IPS-20b (cell line): ENCODE data around the gene PARD3B.

ENCODE experiments used
- H3K27ac ChIP-seq: one replicate; pipeline ENCODE4 v1.5.1; 2013; ENCODE audit warnings: low read length
- H3K27me3 ChIP-seq: 2 replicates; pipeline ENCODE4 v1.6.1; 2013; ENCODE audit warnings: mild to moderate bottlenecking, low read length, inconsistent platforms; ENCODE audit not compliant: insufficient read depth
- H3K36me3 ChIP-seq: 2 replicates; pipeline ENCODE4 v1.6.1; 2013; ENCODE audit warnings: low read depth, mild to moderate bottlenecking, inconsistent platforms, low read length, moderate library complexity; ENCODE audit not compliant: insufficient read depth
- H3K4me1 ChIP-seq: 2 replicates; pipeline ENCODE4 v1.6.1; 2013; ENCODE audit warnings: mild to moderate bottlenecking, control low read depth, inconsistent platforms, low read length, moderate library complexity; ENCODE audit not compliant: insufficient read depth
- H3K4me3 ChIP-seq: 2 replicates; pipeline ENCODE4 v1.5.1; 2013; ENCODE audit warnings: mild to moderate bottlenecking, low read length, inconsistent platforms
- H3K9ac ChIP-seq: 2 replicates; pipeline ENCODE4 v1.6.1; 2013; ENCODE audit warnings: low read depth, mild to moderate bottlenecking, inconsistent platforms, low read length, moderate library complexity
- H3K9me3 ChIP-seq: 2 replicates; pipeline ENCODE4 v1.6.1; 2013; ENCODE audit warnings: mild to moderate bottlenecking, low read depth, low read length, inconsistent platforms; ENCODE audit not compliant: insufficient read depth

Gene PARD3B

GRCh38 chr2:205232086-205232485 lies 686.8 kb downstream of the PARD3B start:
- Histone ChIP-seq H3K4me1 (no peaks in the 10 kb centered on the region), H3K27ac (no peak overlapping the region), H3K36me3 (no peaks in the 10 kb centered on the region), H3K9me3 (no peaks in the 10 kb centered on the region), H3K9ac (no peak overlapping the region), H3K4me3 (no peak overlapping the region), H3K27me3 (no peaks in the 10 kb centered on the region)

DNA sequence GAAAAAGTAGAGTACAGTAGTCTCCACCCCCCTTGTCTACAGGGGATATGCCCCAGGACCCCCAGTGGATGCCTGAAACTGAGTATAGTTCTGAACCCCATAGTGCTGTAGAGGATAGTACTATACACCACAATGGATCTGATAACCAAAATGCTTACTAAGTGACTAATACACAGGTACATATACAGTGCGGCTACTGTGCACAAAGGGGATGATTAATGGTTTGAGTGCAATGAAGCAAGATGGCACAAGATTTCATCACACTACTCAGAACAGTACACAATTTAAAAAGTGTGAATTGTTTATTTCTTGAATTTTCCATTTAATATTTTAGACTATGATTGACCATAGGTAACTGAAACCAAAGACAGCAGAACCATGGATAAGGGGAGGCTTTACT lies 690.2 kb downstream of the PARD3B start:
- H3K9ac ChIP-seq = no peak overlapping the region
- H3K27me3 ChIP-seq = no peaks in the 10 kb centered on the region
- no peaks in the 10 kb centered on the region for H3K36me3 ChIP-seq
- no peak overlapping the region for H3K4me3 ChIP-seq
- H3K9me3 ChIP-seq = no peaks in the 10 kb centered on the region
- H3K4me1 ChIP-seq = peaks cover 13% of the 10 kb centered on the region; the same call in 1 of the 2 replicates
- H3K27ac ChIP-seq = no peak overlapping the region

DNA sequence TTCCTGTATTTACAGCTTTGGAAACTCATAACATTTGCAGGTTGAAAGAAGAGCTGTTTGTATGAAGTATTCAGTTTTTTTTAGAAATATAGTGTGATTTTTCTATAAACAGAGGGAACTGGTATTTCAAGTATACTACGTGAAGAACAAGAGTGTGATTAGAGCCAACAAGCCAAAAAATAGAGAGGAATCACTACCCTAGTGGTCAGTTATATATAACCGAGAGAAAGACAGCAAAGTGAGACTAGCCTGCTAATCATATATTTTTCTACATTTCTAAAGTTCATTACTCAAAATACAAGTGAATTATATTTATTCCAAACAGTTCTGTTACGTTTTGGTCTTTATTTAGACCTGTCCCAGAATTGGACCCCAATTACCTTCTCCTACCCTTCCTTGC lies 692.2 kb downstream of the PARD3B start:
- no peak overlapping the region for H3K4me3 ChIP-seq
- H3K36me3 ChIP-seq = no peaks in the 10 kb centered on the region
- H3K4me1 ChIP-seq = peaks cover 13% of the 10 kb centered on the region; the same call in 1 of the 2 replicates
- H3K27ac ChIP-seq = no peak overlapping the region
- no peaks in the 10 kb centered on the region for H3K27me3 ChIP-seq
- H3K9me3 ChIP-seq = no peaks in the 10 kb centered on the region
- H3K9ac ChIP-seq = no peak overlapping the region

GRCh38 chr2:205245001-205245400 lies 699.7 kb downstream of the PARD3B start:
- no peaks in the 10 kb centered on the region for H3K27me3 ChIP-seq
- no peak overlapping the region for H3K27ac ChIP-seq
- no peaks in the 10 kb centered on the region for H3K9me3 ChIP-seq
- no peaks in the 10 kb centered on the region for H3K36me3 ChIP-seq
- no peak overlapping the region for H3K9ac ChIP-seq
- peaks cover 5% of the 10 kb centered on the region; the same call in 1 of the 2 replicates for H3K4me1 ChIP-seq
- H3K4me3 ChIP-seq = no peak overlapping the region

- no peak overlapping the region for H3K4me3 ChIP-seq
- H3K27ac ChIP-seq = no peak overlapping the region
- H3K4me1 ChIP-seq = no peaks in the 10 kb centered on the region
- H3K27me3 ChIP-seq = no peaks in the 10 kb centered on the region
- no peak overlapping the region for H3K9ac ChIP-seq
- no peaks in the 10 kb centered on the region for H3K36me3 ChIP-seq
- H3K9me3 ChIP-seq = no peaks in the 10 kb centered on the region
These were observed 700.4 kb downstream of the PARD3B start for GRCh38 chr2:205245652-205246051.

DNA sequence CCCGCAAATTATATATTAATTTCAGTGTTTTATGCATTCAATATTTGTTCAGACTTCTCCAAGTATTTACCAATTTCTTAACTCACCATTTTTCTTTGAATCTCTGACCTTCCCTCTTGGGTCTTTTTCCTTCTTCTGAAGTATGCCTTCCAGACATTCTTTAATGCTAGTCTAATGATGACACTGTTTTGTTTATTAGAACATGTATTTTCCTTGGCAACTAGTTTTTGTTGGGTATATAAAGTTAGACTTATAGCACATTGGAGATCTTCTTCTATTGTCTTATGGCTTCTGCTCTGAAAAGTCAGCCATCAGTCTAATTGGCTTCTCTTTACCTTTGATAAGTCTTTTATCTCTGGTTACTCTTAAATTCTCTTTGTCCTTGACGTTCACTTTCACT lies 713.8 kb downstream of the PARD3B start:
- H3K9ac ChIP-seq = no peak overlapping the region
- H3K36me3 ChIP-seq = no peaks in the 10 kb centered on the region
- H3K4me3 ChIP-seq = no peak overlapping the region
- no peaks in the 10 kb centered on the region for H3K4me1 ChIP-seq
- H3K27ac ChIP-seq = no peak overlapping the region
- no peaks in the 10 kb centered on the region for H3K27me3 ChIP-seq
- no peaks in the 10 kb centered on the region for H3K9me3 ChIP-seq

DNA sequence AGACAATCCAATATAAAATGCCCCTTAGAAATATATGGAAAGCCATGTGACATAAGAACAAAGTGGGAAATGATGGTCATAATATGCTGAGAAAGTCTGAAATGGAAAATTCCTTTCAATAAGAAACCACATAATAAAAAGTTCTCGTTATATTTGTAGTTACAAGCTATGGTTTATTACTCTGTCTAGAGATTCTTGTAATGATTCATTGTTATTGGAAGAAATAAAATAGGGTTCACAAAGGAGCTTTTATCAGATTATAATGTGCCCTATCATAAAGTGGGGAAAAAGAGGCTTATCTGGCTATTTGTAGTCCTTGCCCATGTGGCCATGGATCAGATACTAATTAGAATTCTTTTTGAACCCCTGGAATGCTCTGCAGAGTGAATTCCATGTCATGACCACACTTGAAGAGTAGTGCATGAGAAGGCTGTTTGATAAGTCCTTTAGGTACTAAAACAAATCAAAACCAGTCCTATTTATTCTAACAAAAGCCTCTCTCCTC lies 716.3 kb downstream of the PARD3B start:
- no peak overlapping the region for H3K4me3 ChIP-seq
- H3K4me1 ChIP-seq = peaks cover 9% of the 10 kb centered on the region
- no peak overlapping the region for H3K27ac ChIP-seq
- H3K27me3 ChIP-seq = no peaks in the 10 kb centered on the region
- no peaks in the 10 kb centered on the region for H3K9me3 ChIP-seq
- no peak overlapping the region for H3K9ac ChIP-seq
- H3K36me3 ChIP-seq = no peaks in the 10 kb centered on the region

DNA sequence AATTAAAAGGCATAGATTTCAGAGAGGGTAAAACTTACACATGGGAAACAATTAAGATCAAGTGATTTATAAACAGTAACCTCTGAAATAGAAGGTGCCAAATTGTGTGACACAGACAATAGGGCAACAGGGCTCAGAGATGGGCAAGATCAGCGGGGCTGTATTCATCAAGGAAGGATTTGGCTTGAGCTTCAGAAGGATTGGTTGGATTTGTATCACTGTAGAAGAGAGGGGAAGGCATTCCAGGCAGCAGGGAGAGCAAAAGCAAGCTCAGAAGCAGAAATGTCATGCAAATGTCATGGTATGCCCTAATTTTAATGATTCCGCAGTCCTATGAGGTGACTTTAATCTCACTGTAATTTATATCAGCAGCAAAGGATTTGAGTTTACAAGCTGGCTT lies 722.0 kb downstream of the PARD3B start:
- Histone ChIP-seq H3K9me3 (no peaks in the 10 kb centered on the region), H3K4me3 (no peak overlapping the region), H3K27ac (no peak overlapping the region), H3K9ac (peak overlapping the region; percentile 4; the same call in 1 of the 2 replicates), H3K36me3 (no peaks in the 10 kb centered on the region), H3K4me1 (peaks cover 38% of the 10 kb centered on the region), H3K27me3 (no peaks in the 10 kb centered on the region)

GRCh38 chr2:205270689-205271088 lies 725.4 kb downstream of the PARD3B start:
- Histone ChIP-seq H3K4me1 (peaks cover 60% of the 10 kb centered on the region), H3K9me3 (no peaks in the 10 kb centered on the region), H3K9ac (no peak overlapping the region), H3K36me3 (no peaks in the 10 kb centered on the region), H3K27ac (no peak overlapping the region), H3K4me3 (no peak overlapping the region), H3K27me3 (no peaks in the 10 kb centered on the region)

- Histone ChIP-seq H3K4me3 (no peak overlapping the region), H3K9me3 (no peaks in the 10 kb centered on the region), H3K9ac (peak overlapping the region; percentile 14; the same call in 1 of the 2 replicates), H3K4me1 (peaks cover 48% of the 10 kb centered on the region; the same call in 1 of the 2 replicates), H3K27me3 (no peaks in the 10 kb centered on the region), H3K36me3 (no peaks in the 10 kb centered on the region), H3K27ac (peak overlapping the region; percentile 45)
These were observed 727.9 kb downstream of the PARD3B start for GRCh38 chr2:205273148-205273547.

DNA sequence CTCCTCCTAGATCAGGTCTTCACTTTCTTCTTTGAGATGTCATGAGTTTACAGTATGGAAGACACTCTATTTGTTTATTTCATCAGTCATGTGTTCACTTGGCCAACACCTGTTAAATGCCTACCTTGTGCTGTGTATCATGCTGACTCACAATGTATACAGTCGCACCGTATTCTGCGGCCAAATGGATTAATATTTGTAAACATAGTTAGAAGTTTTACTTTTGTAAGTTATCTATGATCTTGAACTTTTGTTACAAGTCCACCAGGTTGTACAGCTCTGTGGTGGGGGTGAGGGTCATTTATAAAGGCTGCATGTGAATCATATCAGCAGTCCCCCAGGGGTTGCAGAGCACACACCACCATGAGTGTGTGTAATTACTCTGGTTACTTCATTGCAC lies 728.4 kb downstream of the PARD3B start:
- peak overlapping the region; percentile 13; the same call in 1 of the 2 replicates for H3K9ac ChIP-seq
- peaks cover 45% of the 10 kb centered on the region; the same call in 1 of the 2 replicates for H3K4me1 ChIP-seq
- peak overlapping the region; percentile 45 for H3K27ac ChIP-seq

GRCh38 chr2:205274801-205275200 lies 729.5 kb downstream of the PARD3B start:
- H3K27me3 ChIP-seq = no peaks in the 10 kb centered on the region
- no peak overlapping the region for H3K4me3 ChIP-seq
- peak overlapping the region; percentile 51; the same call in 1 of the 2 replicates for H3K9ac ChIP-seq
- no peaks in the 10 kb centered on the region for H3K36me3 ChIP-seq
- H3K9me3 ChIP-seq = no peaks in the 10 kb centered on the region
- peaks cover 35% of the 10 kb centered on the region; the same call in 1 of the 2 replicates for H3K4me1 ChIP-seq
- peak overlapping the region; percentile 17 for H3K27ac ChIP-seq

More for the DNA sequence above, 728.4 kb downstream of the PARD3B start:
- H3K27me3 ChIP-seq = no peaks in the 10 kb centered on the region
- H3K9me3 ChIP-seq = no peaks in the 10 kb centered on the region
- H3K36me3 ChIP-seq = no peaks in the 10 kb centered on the region
- no peak overlapping the region for H3K4me3 ChIP-seq
